Measurements from ENCODE around the gene LRP11.
"Not testable (repeated sequence)": the region's sequence is repeated elsewhere in the genome, so short reads cannot be mapped to it uniquely, and the experiment has no call there.

LRP11 gene

GRCh38 chr6:149855040-149855654 is 9.0 kb downstream of the LRP11 start:
- peaks cover 12% of the 10 kb centered on the region for H3K4me1 ChIP-seq (ENCODE audit: insufficient read depth, low read length, severe bottlenecking)
- no peak overlapping the region for H3K9ac ChIP-seq (ENCODE audit: low read length)
- H3K36me3 ChIP-seq (ENCODE audit: insufficient read depth, low read length): no peaks in the 10 kb centered on the region
- no peak for TF ChIP-seq EZH2 (IDR thresholded peaks at IDR 0.05; ENCODE audit: borderline replicate concordance, low read length)
- no peak for TF ChIP-seq CTCF (IDR thresholded peaks at IDR 0.05; ENCODE audit: low read length)
- no peak overlapping the region for H3K4me2 ChIP-seq (ENCODE audit: low read length)
- H3K27ac ChIP-seq (ENCODE audit: low read depth, low read length, poor library complexity, severe bottlenecking): no peak overlapping the region
- H3K79me2 ChIP-seq (ENCODE audit: insufficient read depth, low read length): no peaks in the 10 kb centered on the region
- H3K9me2 ChIP-seq (ENCODE audit: low read depth, low read length): no peaks in the 10 kb centered on the region
- 0 out of 2 replicates have a peak, but pooled peaks cover 5% of the 10 kb centered on the region for H3K27me3 ChIP-seq (ENCODE audit: insufficient read depth, low read length)
- H2AFZ ChIP-seq (ENCODE audit: low read length): no peak overlapping the region
- no peaks in the 10 kb centered on the region for H4K20me1 ChIP-seq (ENCODE audit: insufficient read depth, low read length)
- H3K9me3 ChIP-seq (ENCODE audit: low read length): no peaks in the 10 kb centered on the region
- no peaks in the 10 kb centered on the region for H3F3A ChIP-seq (ENCODE audit: insufficient read depth, low read length)
- H3K4me3 ChIP-seq (ENCODE audit: low read depth, low read length, poor library complexity, severe bottlenecking): no peak overlapping the region

- Histone ChIP-seq H3K27me3 (ENCODE audit: insufficient read depth, low read length) (0 out of 2 replicates have a peak, but pooled peaks cover 5% of the 10 kb centered on the region), H3K9ac (ENCODE audit: low read length) (no peak overlapping the region), H3F3A (ENCODE audit: insufficient read depth, low read length) (no peaks in the 10 kb centered on the region), H3K9me2 (ENCODE audit: low read depth, low read length) (no peaks in the 10 kb centered on the region), H4K20me1 (ENCODE audit: insufficient read depth, low read length) (no peaks in the 10 kb centered on the region), H2AFZ (ENCODE audit: low read length) (no peak overlapping the region), H3K4me1 (ENCODE audit: insufficient read depth, low read length, severe bottlenecking) (peaks cover 12% of the 10 kb centered on the region), H3K36me3 (ENCODE audit: insufficient read depth, low read length) (no peaks in the 10 kb centered on the region), H3K4me3 (ENCODE audit: low read depth, low read length, poor library complexity, severe bottlenecking) (no peak overlapping the region), H3K79me2 (ENCODE audit: insufficient read depth, low read length) (no peaks in the 10 kb centered on the region), H3K27ac (ENCODE audit: low read depth, low read length, poor library complexity, severe bottlenecking) (no peak overlapping the region), H3K9me3 (ENCODE audit: low read length) (no peaks in the 10 kb centered on the region), H3K4me2 (ENCODE audit: low read length) (no peak overlapping the region)
- TF ChIP-seq EZH2 (IDR thresholded peaks at IDR 0.05; ENCODE audit: borderline replicate concordance, low read length) (no peak), CTCF (IDR thresholded peaks at IDR 0.05; ENCODE audit: low read length) (no peak)
These were observed 9.6 kb downstream of the LRP11 start for GRCh38 chr6:149854532-149854931.

- H3K27ac ChIP-seq (ENCODE audit: low read depth, low read length, poor library complexity, severe bottlenecking); H3K9me2 ChIP-seq (ENCODE audit: low read depth, low read length); H3F3A ChIP-seq (ENCODE audit: insufficient read depth, low read length); H3K79me2 ChIP-seq (ENCODE audit: insufficient read depth, low read length); H3K4me2 ChIP-seq (ENCODE audit: low read length); H3K4me3 ChIP-seq (ENCODE audit: low read depth, low read length, poor library complexity, severe bottlenecking); H2AFZ ChIP-seq (ENCODE audit: low read length); H3K36me3 ChIP-seq (ENCODE audit: insufficient read depth, low read length); H4K20me1 ChIP-seq (ENCODE audit: insufficient read depth, low read length); H3K27me3 ChIP-seq (ENCODE audit: insufficient read depth, low read length); H3K9me3 ChIP-seq (ENCODE audit: low read length); H3K9ac ChIP-seq (ENCODE audit: low read length): not testable (repeated sequence)
- H3K4me1 ChIP-seq (ENCODE audit: insufficient read depth, low read length, severe bottlenecking): peaks cover 12% of the 10 kb centered on the region
These were observed 10.1 kb downstream of the LRP11 start for GRCh38 chr6:149854017-149854416.

- no peaks in the 10 kb centered on the region for H3K9me3 ChIP-seq (ENCODE audit: low read length)
- H3K9me2 ChIP-seq (ENCODE audit: low read depth, low read length): no peaks in the 10 kb centered on the region
- H3K27ac ChIP-seq (ENCODE audit: low read depth, low read length, poor library complexity, severe bottlenecking): no peak overlapping the region
- peaks cover 12% of the 10 kb centered on the region for H3K4me1 ChIP-seq (ENCODE audit: insufficient read depth, low read length, severe bottlenecking)
- no peaks in the 10 kb centered on the region for H3K36me3 ChIP-seq (ENCODE audit: insufficient read depth, low read length)
- no peak for TF ChIP-seq CTCF (IDR thresholded peaks at IDR 0.05; ENCODE audit: low read length)
- no peak for TF ChIP-seq EZH2 (IDR thresholded peaks at IDR 0.05; ENCODE audit: borderline replicate concordance, low read length)
- H3K4me2 ChIP-seq (ENCODE audit: low read length): no peak overlapping the region
- no peaks in the 10 kb centered on the region for H4K20me1 ChIP-seq (ENCODE audit: insufficient read depth, low read length)
- no peaks in the 10 kb centered on the region for H3F3A ChIP-seq (ENCODE audit: insufficient read depth, low read length)
- no peak overlapping the region for H3K4me3 ChIP-seq (ENCODE audit: low read depth, low read length, poor library complexity, severe bottlenecking)
- no peak overlapping the region for H2AFZ ChIP-seq (ENCODE audit: low read length)
- no peaks in the 10 kb centered on the region for H3K79me2 ChIP-seq (ENCODE audit: insufficient read depth, low read length)
- H3K9ac ChIP-seq (ENCODE audit: low read length): no peak overlapping the region
- H3K27me3 ChIP-seq (ENCODE audit: insufficient read depth, low read length): 0 out of 2 replicates have a peak, but pooled peaks cover 5% of the 10 kb centered on the region
These were observed 11.3 kb downstream of the LRP11 start for GRCh38 chr6:149852881-149853280.

Data from OCI-LY1 (cell line).